Skeletal muscle satellite cell (primary cell): ENCODE measurements around the gene NAE1.
A peak's percentile ranks its signal among the peaks of the same experiment; 100 is the strongest.

Experiments used
- H3K27me3 ChIP-seq: 2 replicates; pipeline ENCODE4 v1.7.0; 2013; ENCODE audit warnings: low read length; ENCODE audit not compliant: control insufficient read depth, insufficient read depth
- H3K36me3 ChIP-seq: 2 replicates; pipeline ENCODE4 v1.7.0; 2013; ENCODE audit warnings: mild to moderate bottlenecking, control low read depth, low read length; ENCODE audit not compliant: insufficient read depth
- H3K4me1 ChIP-seq: 2 replicates; pipeline ENCODE4 v1.7.0; 2013; ENCODE audit warnings: low read length; ENCODE audit not compliant: control insufficient read depth, insufficient read depth
- H3K4me2 ChIP-seq: 2 replicates; pipeline ENCODE4 v1.7.0; 2013; ENCODE audit warnings: mild to moderate bottlenecking, low read length
- H3K4me3 ChIP-seq: 2 replicates; pipeline ENCODE4 v1.7.0; 2013; ENCODE audit warnings: low read length
- H3K9ac ChIP-seq: 2 replicates; pipeline ENCODE4 v1.7.0; 2013; ENCODE audit warnings: mild to moderate bottlenecking, low read depth, low read length, moderate library complexity
- H3K9me3 ChIP-seq: replicated peaks from 2 replicates; pipeline ENCODE4 v1.7.0; 2013; ENCODE audit warnings: mild to moderate bottlenecking, control low read depth, low read length

The NAE1 gene

GRCh38 chr16:66834746-66835145 is 4.0 kb upstream of the NAE1 start:
- H3K36me3 ChIP-seq: no peaks in the 10 kb centered on the region
- no peaks in the 10 kb centered on the region for H3K9me3 ChIP-seq
- peaks cover 17% of the 10 kb centered on the region for H3K27me3 ChIP-seq
- H3K4me1 ChIP-seq: peaks cover 14% of the 10 kb centered on the region
- no peak overlapping the region for H3K4me3 ChIP-seq
- no peak overlapping the region for H3K9ac ChIP-seq
- H3K4me2 ChIP-seq: no peak overlapping the region

GRCh38 chr16:66832661-66833305 is 2.0 kb upstream of the NAE1 start:
- Histone ChIP-seq H3K36me3 (peaks cover 2% of the 10 kb centered on the region), H3K4me3 (no peak overlapping the region), H3K4me2 (peak overlapping the region; percentile 64), H3K4me1 (peaks cover 22% of the 10 kb centered on the region), H3K9ac (no peak overlapping the region), H3K9me3 (no peaks in the 10 kb centered on the region), H3K27me3 (peaks cover 9% of the 10 kb centered on the region)

- peaks cover 6% of the 10 kb centered on the region for H3K36me3 ChIP-seq
- peak overlapping the region; percentile 64 for H3K4me2 ChIP-seq
- H3K9me3 ChIP-seq: no peaks in the 10 kb centered on the region
- H3K4me1 ChIP-seq: peaks cover 22% of the 10 kb centered on the region
- H3K4me3 ChIP-seq: no peak overlapping the region
- H3K9ac ChIP-seq: no peak overlapping the region
- peaks cover 5% of the 10 kb centered on the region for H3K27me3 ChIP-seq
Observed at GRCh38 chr16:66832190-66832589, 1.4 kb upstream of the NAE1 start.

- Histone ChIP-seq H3K9ac (no peak overlapping the region), H3K4me1 (peaks cover under 1% of the 10 kb centered on the region), H3K4me2 (no peak overlapping the region), H3K27me3 (no peaks in the 10 kb centered on the region), H3K4me3 (no peak overlapping the region), H3K9me3 (no peaks in the 10 kb centered on the region), H3K36me3 (peaks cover 51% of the 10 kb centered on the region)
Observed at GRCh38 chr16:66824006-66824405, 6.8 kb downstream of the NAE1 start.

GRCh38 chr16:66814734-66815133 is 16.0 kb downstream of the NAE1 start:
- no peaks in the 10 kb centered on the region for H3K27me3 ChIP-seq
- no peak overlapping the region for H3K9ac ChIP-seq
- peaks cover 81% of the 10 kb centered on the region for H3K36me3 ChIP-seq
- H3K4me3 ChIP-seq: no peak overlapping the region
- H3K9me3 ChIP-seq: no peaks in the 10 kb centered on the region
- no peak overlapping the region for H3K4me2 ChIP-seq
- no peaks in the 10 kb centered on the region for H3K4me1 ChIP-seq

GRCh38 chr16:66811043-66811442 is 19.7 kb downstream of the NAE1 start:
- Histone ChIP-seq H3K4me3 (no peak overlapping the region), H3K4me1 (no peaks in the 10 kb centered on the region), H3K9me3 (no peaks in the 10 kb centered on the region), H3K36me3 (peaks cover 70% of the 10 kb centered on the region), H3K9ac (no peak overlapping the region), H3K4me2 (no peak overlapping the region), H3K27me3 (no peaks in the 10 kb centered on the region)

GRCh38 chr16:66810391-66810790 is 20.4 kb downstream of the NAE1 start:
- Histone ChIP-seq H3K27me3 (no peaks in the 10 kb centered on the region), H3K9me3 (no peaks in the 10 kb centered on the region), H3K4me1 (no peaks in the 10 kb centered on the region), H3K9ac (no peak overlapping the region), H3K4me3 (no peak overlapping the region), H3K36me3 (peaks cover 73% of the 10 kb centered on the region), H3K4me2 (no peak overlapping the region)

- no peaks in the 10 kb centered on the region for H3K9me3 ChIP-seq
- H3K4me1 ChIP-seq: no peaks in the 10 kb centered on the region
- H3K27me3 ChIP-seq: no peaks in the 10 kb centered on the region
- H3K36me3 ChIP-seq: peaks cover 74% of the 10 kb centered on the region
- H3K4me3 ChIP-seq: no peak overlapping the region
- H3K4me2 ChIP-seq: no peak overlapping the region
- no peak overlapping the region for H3K9ac ChIP-seq
Observed at GRCh38 chr16:66809765-66810164, 21.0 kb downstream of the NAE1 start.

- H3K9ac ChIP-seq: no peak overlapping the region
- no peak overlapping the region for H3K4me2 ChIP-seq
- peaks cover 56% of the 10 kb centered on the region for H3K36me3 ChIP-seq
- H3K4me1 ChIP-seq: no peaks in the 10 kb centered on the region
- H3K9me3 ChIP-seq: no peaks in the 10 kb centered on the region
- H3K27me3 ChIP-seq: no peaks in the 10 kb centered on the region
- H3K4me3 ChIP-seq: no peak overlapping the region
Observed at GRCh38 chr16:66802159-66802558, 28.6 kb downstream of the NAE1 start.

- Histone ChIP-seq H3K4me3 (no peak within 1 kb of the TSS), H3K4me2 (no peak within 1 kb of the TSS), H3K9me3 (no peaks in the 10 kb centered on the region), H3K4me1 (no peaks in the 10 kb centered on the region), H3K9ac (no peak within 1 kb of the TSS), H3K36me3 (peaks cover 50% of the 10 kb centered on the region), H3K27me3 (no peaks in the 10 kb centered on the region)
Observed at GRCh38 chr16:66801320-66802105, 29.3 kb downstream of the NAE1 start, which contains the start of gene TERB1. Gene TERB1 (minus strand): TSS chr16:66801584. CDS start chr16:66796798, 4,786 bp downstream.

- no peaks in the 10 kb centered on the region for H3K4me1 ChIP-seq
- H3K9ac ChIP-seq: no peak overlapping the region
- no peak overlapping the region for H3K4me2 ChIP-seq
- H3K27me3 ChIP-seq: no peaks in the 10 kb centered on the region
- no peak overlapping the region for H3K4me3 ChIP-seq
- peaks cover 46% of the 10 kb centered on the region for H3K36me3 ChIP-seq
- no peaks in the 10 kb centered on the region for H3K9me3 ChIP-seq
Observed at GRCh38 chr16:66800856-66801255, 29.9 kb downstream of the NAE1 start.

GRCh38 chr16:66798161-66798560 is 32.6 kb downstream of the NAE1 start:
- Histone ChIP-seq H3K36me3 (peaks cover 21% of the 10 kb centered on the region), H3K4me1 (no peaks in the 10 kb centered on the region), H3K9ac (no peak overlapping the region), H3K4me2 (no peak overlapping the region), H3K9me3 (no peaks in the 10 kb centered on the region), H3K27me3 (no peaks in the 10 kb centered on the region), H3K4me3 (no peak overlapping the region)
